Neuronal stem cell (in vitro differentiated cells): ENCODE data around the gene GLB1L2.

ENCODE experiments used
- DNase-seq: peaks from one replicate; pipeline ENCODE4 v3.0.0-alpha.2; 2013; ENCODE audit warnings: low spot score
- H2AFZ ChIP-seq: one replicate; pipeline ENCODE4 v1.6.1; 2013; ENCODE audit warnings: mild to moderate bottlenecking, low read length, inconsistent platforms
- H2AK5ac ChIP-seq: 2 replicates; pipeline ENCODE4 v1.6.1; 2013; ENCODE audit warnings: low read depth, mild to moderate bottlenecking, inconsistent platforms, low read length, moderate library complexity, mixed read lengths
- H2BK120ac ChIP-seq: 2 replicates; pipeline ENCODE4 v1.6.1; 2013; ENCODE audit warnings: low read depth, mild to moderate bottlenecking, inconsistent platforms, low read length, moderate library complexity, mixed read lengths
- H2BK12ac ChIP-seq: one replicate; pipeline ENCODE4 v1.6.1; 2013; ENCODE audit warnings: low read length, inconsistent platforms
- H2BK15ac ChIP-seq: 2 replicates; pipeline ENCODE4 v1.6.1; 2013; ENCODE audit warnings: mild to moderate bottlenecking, low read length, inconsistent platforms, mixed read lengths
- H2BK5ac ChIP-seq: one replicate; pipeline ENCODE4 v1.6.1; 2013; ENCODE audit warnings: inconsistent platforms, mild to moderate bottlenecking, low read length, moderate library complexity
- H3K14ac ChIP-seq: one replicate; pipeline ENCODE4 v1.6.1; 2013; ENCODE audit warnings: low read length, inconsistent platforms
- H3K18ac ChIP-seq: 2 replicates; pipeline ENCODE4 v1.6.1; 2013; ENCODE audit warnings: low read length, inconsistent platforms
- H3K23ac ChIP-seq: 2 replicates; pipeline ENCODE4 v1.6.1; 2013; ENCODE audit warnings: low read depth, mild to moderate bottlenecking, mixed read lengths, low read length, inconsistent platforms; ENCODE audit not compliant: poor library complexity
- H3K27ac ChIP-seq: replicated peaks from 3 replicates; pipeline ENCODE4 v1.5.1; 2013; ENCODE audit warnings: low read length, inconsistent platforms
- H3K27me3 ChIP-seq, 3 experiments: 2 replicates each; pipeline ENCODE4 v1.6.1; 2013; ENCODE audit warnings: low read length in 3 of 3, mild to moderate bottlenecking in 2 of 3, inconsistent platforms in 1 of 3, low read depth in 1 of 3, mixed read lengths in 1 of 3, moderate library complexity in 1 of 3; ENCODE audit not compliant: control insufficient read depth in 3 of 3, insufficient read depth in 3 of 3
- H3K36me3 ChIP-seq, 2 donors: replicated peaks in 1 of 2; 2 replicates each; pipeline ENCODE4 v1.6.1; 2013; ENCODE audit warnings: low read length in 2 of 2; ENCODE audit not compliant: control insufficient read depth in 2 of 2, insufficient read depth in 2 of 2
- H3K4ac ChIP-seq: 2 replicates; pipeline ENCODE4 v1.6.1; 2013; ENCODE audit warnings: inconsistent platforms, mild to moderate bottlenecking, low read length, moderate library complexity
- H3K4me1 ChIP-seq, 2 donors: 1 replicate in 1 of 2; 2 replicates in 1 of 2; pipeline ENCODE4 v1.6.1; 2013; ENCODE audit warnings: low read length in 2 of 2, low read depth in 1 of 2; ENCODE audit not compliant: control insufficient read depth in 2 of 2, insufficient read depth in 1 of 2
- H3K4me2 ChIP-seq: one replicate; pipeline ENCODE4 v1.6.1; 2013; ENCODE audit warnings: mild to moderate bottlenecking, low read length, inconsistent platforms; ENCODE audit not compliant: insufficient read depth, poor library complexity, severe bottlenecking
- H3K4me3 ChIP-seq, 2 donors: 2 replicates each; pipeline ENCODE4 v1.5.1; 2013; ENCODE audit warnings: low read length in 2 of 2, mild to moderate bottlenecking in 2 of 2, inconsistent platforms in 1 of 2, moderate library complexity in 1 of 2
- H3K79me1 ChIP-seq: one replicate; pipeline ENCODE4 v1.6.1; 2013; ENCODE audit warnings: low read depth, mild to moderate bottlenecking, inconsistent platforms, low read length, moderate library complexity
- H3K9ac ChIP-seq: one replicate; pipeline ENCODE4 v1.6.1; 2013; ENCODE audit warnings: mild to moderate bottlenecking, low read depth, low read length, inconsistent platforms; ENCODE audit not compliant: poor library complexity
- H3K9me3 ChIP-seq, 2 donors: replicated peaks in 1 of 2; 2 replicates each; pipeline versions ENCODE3 to v1.6.1; 2013; ENCODE audit warnings: low read length in 2 of 2, mild to moderate bottlenecking in 2 of 2, inconsistent platforms in 1 of 2, low read depth in 1 of 2, mixed read lengths in 1 of 2, moderate library complexity in 1 of 2; ENCODE audit not compliant: control insufficient read depth in 2 of 2, insufficient read depth in 1 of 2
- H4K8ac ChIP-seq: one replicate; pipeline ENCODE4 v1.6.1; 2013; ENCODE audit warnings: low read depth, mild to moderate bottlenecking, inconsistent platforms, low read length, moderate library complexity
- H4K91ac ChIP-seq: one replicate; pipeline ENCODE4 v1.6.1; 2013; ENCODE audit warnings: low read length, low read depth, mild to moderate bottlenecking, inconsistent platforms; ENCODE audit not compliant: poor library complexity
- WGBS, 2 donors: extraction: QIAGEN DNeasy Blood & Tissue Kit; methylation state at CpG; one replicate each; pipeline ENCODE4 v1.1.7; 2013; ENCODE audit warnings: missing lambda C conversion rate in 2 of 2, mixed read lengths in 1 of 2; ENCODE audit not compliant: insufficient read length in 2 of 2, insufficient replicate concordance in 1 of 2; ENCODE audit errors: extremely low coverage in 2 of 2; 5-methylcytosine and 5-hydroxymethylcytosine counted together

The GLB1L2 gene

DNA sequence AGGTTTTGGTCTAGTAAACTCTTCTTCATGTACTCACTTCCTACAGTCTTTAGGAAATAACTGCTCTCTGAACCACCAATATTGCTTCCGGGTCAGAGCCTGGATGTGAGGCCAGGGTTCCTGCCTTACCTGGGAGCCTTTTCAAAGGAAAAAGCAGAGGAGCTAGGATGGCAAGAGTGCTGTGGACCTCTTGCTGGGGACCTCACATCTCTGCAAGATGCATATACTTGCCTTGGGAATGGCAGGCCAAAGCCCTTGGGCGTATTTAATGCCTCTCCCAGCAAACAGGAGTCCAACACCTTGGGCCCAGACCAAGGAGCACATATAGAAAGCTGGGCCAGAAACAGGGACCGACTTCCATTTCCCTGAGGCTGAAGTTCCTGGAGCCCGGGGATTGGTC is 5.3 kb downstream of the GLB1L2 start:
- no peak for DNase-seq
- H4K91ac ChIP-seq, result no peak overlapping the region
- no peaks in the 10 kb centered on the region for H3K79me1 ChIP-seq
- H3K9ac ChIP-seq, result no peak overlapping the region
- H2BK120ac ChIP-seq, result no peak overlapping the region
- no peak overlapping the region for H4K8ac ChIP-seq
- H3K14ac ChIP-seq, result no peak overlapping the region
- H3K18ac ChIP-seq, result no peak overlapping the region
- no peak overlapping the region for H3K4me3 ChIP-seq
- H2AK5ac ChIP-seq, result no peak overlapping the region
- no CpG with 5 or more reads among the region's 4 CpGs for WGBS, 2 donors
- H3K4me1 ChIP-seq, result peaks cover 0 to 2% of the 10 kb centered on the region in 2 donors
- H3K4me2 ChIP-seq, result no peak overlapping the region
- no peaks in the 10 kb centered on the region for H3K9me3 ChIP-seq
- no peak overlapping the region for H3K27ac ChIP-seq
- no peaks in the 10 kb centered on the region for H3K36me3 ChIP-seq
- no peak overlapping the region for H3K23ac ChIP-seq
- H2BK12ac ChIP-seq, result no peak overlapping the region
- H3K4ac ChIP-seq, result no peak overlapping the region
- no peak overlapping the region for H2BK5ac ChIP-seq
- H3K27me3 ChIP-seq, result peaks cover 0 to 12% (median 11%) of the 10 kb centered on the region in 3 experiments
- H2AFZ ChIP-seq, result no peak overlapping the region
- H2BK15ac ChIP-seq, result no peak overlapping the region

DNA sequence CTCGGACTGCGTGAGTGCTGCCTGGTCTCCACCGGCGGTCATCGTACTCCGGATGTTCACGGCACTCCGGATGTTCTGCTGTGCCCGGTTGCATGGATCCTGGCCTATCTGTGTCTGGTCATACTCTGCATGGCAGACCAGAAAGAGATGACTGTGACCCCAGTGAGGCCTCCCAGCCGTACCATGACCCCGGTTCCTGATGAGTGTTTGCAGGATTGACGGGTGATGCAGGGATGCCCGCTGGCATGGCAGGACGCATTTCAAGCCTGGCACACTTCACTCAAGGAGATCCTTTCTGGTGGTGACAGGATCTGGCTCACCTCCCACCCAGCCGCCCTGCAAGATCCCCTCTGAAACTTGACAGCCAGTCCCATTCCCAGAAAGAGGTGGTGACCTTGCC is 6.3 kb downstream of the GLB1L2 start:
- no peak overlapping the region for H3K4ac ChIP-seq
- no peak overlapping the region for H3K9ac ChIP-seq
- H3K14ac ChIP-seq, result no peak overlapping the region
- H2AK5ac ChIP-seq, result no peak overlapping the region
- WGBS, 2 donors, result no CpG with 5 or more reads among the region's 15 CpGs
- H3K4me1 ChIP-seq, result no peaks in the 10 kb centered on the region
- H3K4me2 ChIP-seq, result no peak overlapping the region
- peaks cover 0 to 5% (median 5%) of the 10 kb centered on the region in 3 experiments for H3K27me3 ChIP-seq
- H3K79me1 ChIP-seq, result no peaks in the 10 kb centered on the region
- no peak overlapping the region for H2AFZ ChIP-seq
- no peak overlapping the region for H2BK15ac ChIP-seq
- H3K9me3 ChIP-seq, result no peaks in the 10 kb centered on the region
- no peak overlapping the region for H3K4me3 ChIP-seq
- H3K27ac ChIP-seq, result no peak overlapping the region
- H3K36me3 ChIP-seq, result no peaks in the 10 kb centered on the region
- no peak overlapping the region for H2BK5ac ChIP-seq
- no peak overlapping the region for H4K8ac ChIP-seq
- H2BK120ac ChIP-seq, result no peak overlapping the region
- DNase-seq, result no peak
- H2BK12ac ChIP-seq, result no peak overlapping the region
- H4K91ac ChIP-seq, result no peak overlapping the region
- no peak overlapping the region for H3K18ac ChIP-seq
- H3K23ac ChIP-seq, result no peak overlapping the region

GRCh38 chr11:134338654-134339053 is 6.9 kb downstream of the GLB1L2 start:
- Histone ChIP-seq H3K36me3 (no peaks in the 10 kb centered on the region), H3K4me2 (no peak overlapping the region), H3K4me3 (no peak overlapping the region), H3K79me1 (no peaks in the 10 kb centered on the region), H2AFZ (no peak overlapping the region), H3K18ac (no peak overlapping the region), H2BK120ac (no peak overlapping the region), H3K4ac (no peak overlapping the region), H3K9me3 (no peaks in the 10 kb centered on the region), H2BK5ac (no peak overlapping the region), H3K27me3 (no peaks in the 10 kb centered on the region), H3K9ac (no peak overlapping the region), H3K4me1 (no peaks in the 10 kb centered on the region), H3K23ac (no peak overlapping the region), H2AK5ac (no peak overlapping the region), H2BK12ac (no peak overlapping the region), H4K8ac (no peak overlapping the region), H2BK15ac (no peak overlapping the region), H3K14ac (no peak overlapping the region), H4K91ac (no peak overlapping the region), H3K27ac (no peak overlapping the region)
- WGBS, 2 donors, result no CpG with 5 or more reads among the region's 7 CpGs
- DNase-seq, result no peak

DNA sequence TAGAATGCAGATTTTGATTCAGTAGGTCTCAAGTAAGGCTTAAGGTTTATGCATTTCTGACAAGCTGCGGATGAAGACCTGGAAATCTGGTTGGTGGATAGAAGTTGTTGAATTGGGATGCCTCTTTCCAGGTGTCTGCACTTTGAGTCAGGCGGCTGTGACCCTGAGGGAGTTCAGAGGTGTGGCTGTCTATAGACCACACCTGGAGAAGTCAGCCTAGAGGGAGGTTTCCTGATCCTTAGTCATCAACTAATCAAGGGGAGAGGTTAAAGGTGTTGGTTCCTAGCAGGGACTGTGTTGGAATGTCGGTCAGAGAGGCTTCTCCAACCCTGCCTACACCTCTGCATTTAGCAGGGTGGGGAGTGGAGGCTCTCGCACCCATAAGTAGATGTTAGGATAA is 8.0 kb downstream of the GLB1L2 start:
- no peak overlapping the region for H3K9ac ChIP-seq
- no peak overlapping the region for H3K4me3 ChIP-seq
- H2BK12ac ChIP-seq, result no peak overlapping the region
- no peak overlapping the region for H2BK5ac ChIP-seq
- no peaks in the 10 kb centered on the region for H3K27me3 ChIP-seq
- H3K27ac ChIP-seq, result no peak overlapping the region
- no peak overlapping the region for H3K18ac ChIP-seq
- H2AFZ ChIP-seq, result no peak overlapping the region
- H3K4ac ChIP-seq, result no peak overlapping the region
- no peak overlapping the region for H2AK5ac ChIP-seq
- H4K91ac ChIP-seq, result no peak overlapping the region
- no peak overlapping the region for H3K23ac ChIP-seq
- H3K4me1 ChIP-seq, result no peaks in the 10 kb centered on the region
- no peak overlapping the region for H3K14ac ChIP-seq
- H2BK120ac ChIP-seq, result no peak overlapping the region
- H3K36me3 ChIP-seq, result no peaks in the 10 kb centered on the region
- DNase-seq, result no peak
- no peak overlapping the region for H3K4me2 ChIP-seq
- H3K79me1 ChIP-seq, result no peaks in the 10 kb centered on the region
- H2BK15ac ChIP-seq, result no peak overlapping the region
- H4K8ac ChIP-seq, result no peak overlapping the region
- no peaks in the 10 kb centered on the region for H3K9me3 ChIP-seq
- no CpG with 5 or more reads among the region's 4 CpGs for whole genome bisulfite sequencing, 2 donors
